CD4-positive, alpha-beta T cell treated with Interleukin-1 beta for 1 hour (primary cell): ENCODE results near the gene PIN4.
"Not testable (repeated sequence)": the region's sequence is repeated elsewhere in the genome, so short reads cannot be mapped to it uniquely, and the experiment has no call there.

Source experiments
- DNase-seq, 2 donors: peaks; one replicate each; pipeline ENCODE4 v3.0.0-alpha.2; 2020 to 2022

PIN4 gene

GRCh38 chrX:72181178-72182125, at the start of gene PIN4:
TSS of gene PIN4 (plus strand) at chrX:72181757. CDS start at chrX:72181786, 29 bp downstream.
- peak; percentile 89 to 92 for DNase-seq

DNA sequence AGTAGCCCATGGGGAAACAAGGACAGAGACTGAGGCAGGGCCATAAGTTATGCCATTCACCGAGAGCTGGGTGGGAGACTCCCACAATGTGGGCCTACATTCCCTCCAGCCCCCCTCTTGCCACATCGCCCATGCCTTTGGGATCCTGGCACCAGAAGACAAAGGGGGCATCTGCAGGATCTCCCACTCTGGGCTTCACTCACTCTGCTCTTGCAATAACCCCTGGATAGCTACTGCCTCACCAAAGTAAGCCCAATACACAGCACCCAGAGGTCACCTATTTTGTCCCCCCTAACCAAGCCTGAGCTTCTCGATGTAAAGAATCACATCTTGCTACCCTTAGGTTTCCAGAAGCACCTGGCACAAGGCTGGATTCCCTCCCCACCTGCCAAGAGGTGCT, 49.1 kb upstream of the PIN4 start:
- DNase-seq = no peak

- no peak for DNase-seq
Measured at GRCh38 chrX:72133851-72134546, 47.6 kb upstream of the PIN4 start.

GRCh38 chrX:72137846-72138495, 43.6 kb upstream of the PIN4 start:
- no peak for DNase-seq

DNA sequence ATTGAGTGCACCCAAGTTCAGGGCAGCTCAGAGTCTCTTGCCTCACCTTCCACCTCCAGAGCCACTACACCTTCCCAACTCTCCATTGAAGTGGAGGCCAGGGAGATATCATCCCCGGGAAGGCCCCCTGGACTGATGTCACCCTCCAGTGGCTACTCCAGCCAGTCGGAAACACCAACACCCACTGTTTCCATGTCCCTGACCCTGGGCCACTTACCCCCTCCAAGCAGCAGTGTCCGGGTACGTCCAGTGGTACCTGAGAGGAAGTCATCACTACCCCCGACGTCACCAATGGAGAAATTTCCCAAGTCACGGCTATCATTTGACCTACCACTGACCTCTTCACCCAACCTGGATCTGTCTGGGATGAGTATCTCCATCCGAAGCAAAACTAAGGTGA, 42.0 kb upstream of the PIN4 start:
- DNase-seq = no peak

DNA sequence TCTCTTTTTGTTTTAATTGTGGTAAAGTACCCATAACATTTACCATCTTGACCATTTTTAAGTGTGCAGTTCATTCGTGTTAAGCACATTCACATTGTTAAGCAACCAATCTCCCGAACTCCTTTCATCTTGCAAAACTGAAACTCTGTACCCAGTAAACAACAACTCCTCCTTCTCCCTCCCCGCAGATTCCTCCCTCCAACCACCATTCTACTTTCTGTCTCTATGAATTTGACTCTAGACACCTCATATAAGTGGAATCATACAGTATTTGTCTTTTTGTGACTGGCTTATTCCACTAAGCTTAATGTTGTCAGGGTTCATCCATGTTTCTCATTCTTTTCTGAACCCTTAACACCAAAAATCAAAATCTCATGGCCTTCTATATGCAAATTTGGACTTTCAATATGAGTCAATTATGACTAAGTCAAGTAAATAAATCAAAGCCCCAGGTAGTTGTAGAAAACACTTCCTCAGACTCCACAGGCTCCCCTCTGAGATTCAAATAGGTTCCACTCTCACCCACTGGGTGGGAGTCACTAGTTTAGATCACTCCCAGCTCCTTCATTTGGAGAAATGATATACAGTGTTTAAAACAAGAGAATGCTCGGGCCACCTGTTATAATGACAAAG, 40.1 kb upstream of the PIN4 start:
- DNase-seq = no peak

DNA sequence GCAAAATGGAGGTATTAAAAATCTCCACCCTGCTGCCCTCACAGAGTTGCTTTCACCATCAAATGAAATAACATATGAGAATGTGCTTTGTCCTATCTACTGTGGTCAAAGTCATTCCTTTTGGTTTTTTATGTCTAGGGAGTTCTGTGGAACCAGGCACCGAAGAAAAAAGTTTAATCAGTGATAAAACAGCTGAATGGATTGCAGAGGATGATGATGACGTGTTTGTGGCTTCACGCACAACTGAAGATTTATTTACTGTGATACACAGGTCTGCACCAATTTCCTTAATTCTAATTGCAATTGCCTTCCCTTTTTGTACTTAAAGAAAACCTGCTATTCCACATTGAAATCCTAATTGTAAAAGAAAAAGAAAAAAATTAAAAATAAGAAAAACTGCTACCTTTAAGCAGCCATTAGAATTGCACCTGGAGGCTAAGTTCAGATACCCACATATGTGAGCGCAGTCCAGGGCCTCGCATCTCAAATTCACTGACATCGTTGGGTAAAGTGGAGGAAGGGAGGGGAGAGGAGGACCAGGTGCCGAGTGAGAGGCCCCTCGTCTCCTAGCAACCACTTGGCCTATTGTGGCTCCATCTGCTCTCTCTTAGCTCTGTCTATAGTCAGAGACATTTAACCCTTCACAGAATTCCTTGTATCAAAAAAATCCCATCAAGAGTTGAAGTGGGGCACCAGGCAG, 39.3 kb upstream of the PIN4 start:
- no peak for DNase-seq

DNA sequence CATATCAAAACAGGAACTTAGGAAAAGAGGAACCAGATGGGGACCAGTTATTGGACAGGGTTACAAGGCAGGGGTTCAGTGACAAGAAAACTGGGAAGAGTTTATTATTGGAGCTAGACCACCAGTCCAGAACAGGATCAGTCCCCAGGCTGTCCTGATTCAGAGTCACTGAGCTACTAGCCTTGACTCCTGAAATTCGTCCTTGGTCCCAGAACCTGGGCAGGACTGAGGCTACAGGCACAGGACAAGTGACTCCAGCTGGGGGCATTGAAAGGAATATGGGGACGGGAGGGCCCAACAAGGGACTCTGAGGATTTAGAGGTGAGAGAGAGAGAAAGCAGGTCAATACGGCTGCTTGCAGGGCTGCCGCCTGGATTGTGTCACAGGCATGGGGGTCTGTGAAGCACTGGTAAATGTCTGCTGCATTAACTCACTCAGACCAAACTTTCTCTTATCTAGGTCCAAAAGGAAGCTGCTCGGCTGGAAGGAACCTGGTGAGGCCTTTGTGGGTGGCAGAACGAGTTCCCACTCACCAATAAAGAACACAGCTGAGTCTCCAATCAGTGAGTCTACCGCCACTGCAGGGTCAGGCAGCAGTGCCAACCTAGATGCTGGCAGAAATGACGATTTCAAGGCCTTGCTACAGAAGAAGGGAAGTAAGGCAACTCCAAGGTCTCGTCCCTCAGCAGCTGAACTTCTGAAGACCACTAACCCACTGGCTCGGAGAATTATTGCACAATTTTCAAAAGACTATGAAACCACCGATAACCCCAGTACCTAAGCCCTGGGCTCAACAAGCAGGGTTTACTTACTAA, 38.6 kb upstream of the PIN4 start:
- no peak for DNase-seq

DNA sequence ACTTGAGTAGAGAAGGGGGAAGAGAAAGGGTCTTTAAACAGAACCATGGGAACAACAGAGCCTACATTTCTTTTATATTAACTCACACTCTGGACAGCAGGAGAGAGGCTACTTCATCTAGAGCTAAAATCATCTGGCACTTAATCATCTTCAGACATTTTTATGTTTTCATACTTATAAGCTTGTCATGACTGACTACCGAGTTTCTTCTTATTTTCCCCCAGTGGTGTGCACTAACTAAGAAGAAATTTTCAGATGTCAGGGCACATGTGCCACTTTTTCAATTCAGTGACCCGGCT, 38.0 kb upstream of the PIN4 start:
- DNase-seq = no peak

GRCh38 chrX:72145181-72145580, 36.4 kb upstream of the PIN4 start:
- DNase-seq = no peak

GRCh38 chrX:72146527-72146926, 35.0 kb upstream of the PIN4 start:
- no peak for DNase-seq

- no peak for DNase-seq
Measured at GRCh38 chrX:72158773-72159172, 22.8 kb upstream of the PIN4 start.

DNA sequence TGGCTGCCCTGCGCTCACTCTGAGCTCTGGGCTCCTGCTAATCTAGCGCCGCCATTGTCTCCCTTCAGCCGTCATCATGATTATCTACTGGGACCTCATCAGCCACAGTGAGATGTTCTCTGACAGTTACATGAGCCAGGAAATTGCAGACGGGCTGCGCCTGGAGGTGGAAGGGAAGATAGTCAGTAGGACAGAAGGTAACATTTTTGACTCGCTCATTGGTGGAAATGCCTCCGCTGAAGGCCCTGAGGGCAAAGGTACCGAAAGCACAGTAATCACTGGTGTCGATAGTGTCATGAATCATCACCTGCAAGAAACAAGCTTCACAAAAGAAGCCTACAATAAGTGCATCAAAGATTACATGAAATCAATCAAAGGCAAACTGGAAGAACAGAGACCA, 21.8 kb upstream of the PIN4 start:
- no peak for DNase-seq

GRCh38 chrX:72165551-72165950, 16.0 kb upstream of the PIN4 start:
- DNase-seq = no peak

GRCh38 chrX:72169008-72169728, 12.4 kb upstream of the PIN4 start:
- DNase-seq = peak; percentile 53 to 79

DNA sequence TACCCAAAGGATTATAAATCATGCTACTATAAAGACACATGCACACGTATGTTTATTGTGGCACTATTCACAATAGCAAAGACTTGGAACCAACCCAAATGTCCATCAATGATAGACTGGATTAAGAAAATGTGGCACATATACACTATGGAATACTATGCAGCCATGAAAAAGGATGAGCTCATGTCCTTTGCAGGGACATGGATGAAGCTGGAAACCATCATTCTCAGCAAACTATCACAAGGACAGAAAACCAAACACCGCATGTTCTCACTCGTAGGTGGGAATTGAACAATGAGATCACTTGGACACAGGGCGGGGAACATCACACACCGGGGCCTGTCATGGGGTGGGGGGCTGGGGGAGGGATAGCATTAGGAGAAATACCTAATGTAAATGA, 5.3 kb upstream of the PIN4 start:
- DNase-seq = not testable (repeated sequence)

DNA sequence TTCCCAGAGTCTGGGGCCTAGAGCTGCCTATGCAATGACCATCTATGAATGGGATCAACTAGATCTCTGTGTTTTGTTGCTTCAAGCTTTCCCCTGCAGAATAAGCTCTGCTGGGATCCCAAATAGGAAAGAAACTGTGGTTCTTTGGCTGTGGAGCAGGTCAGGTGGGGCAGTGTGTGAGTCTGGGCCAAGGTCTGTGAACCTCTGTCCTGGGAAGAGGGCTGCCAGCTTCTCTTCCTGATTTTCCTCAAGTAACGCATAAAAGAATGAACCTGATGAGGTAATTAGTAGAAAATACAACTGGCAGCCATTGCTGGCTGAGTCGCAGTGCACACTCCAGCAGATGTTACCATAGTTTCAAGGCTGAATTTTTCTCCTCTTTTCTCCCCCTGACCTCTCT, 4.6 kb upstream of the PIN4 start:
- no peak for DNase-seq

GRCh38 chrX:72180539-72180938, 1.0 kb upstream of the PIN4 start:
- no peak for DNase-seq

GRCh38 chrX:72182924-72183323, 1.4 kb downstream of the PIN4 start:
- no peak for DNase-seq

DNA sequence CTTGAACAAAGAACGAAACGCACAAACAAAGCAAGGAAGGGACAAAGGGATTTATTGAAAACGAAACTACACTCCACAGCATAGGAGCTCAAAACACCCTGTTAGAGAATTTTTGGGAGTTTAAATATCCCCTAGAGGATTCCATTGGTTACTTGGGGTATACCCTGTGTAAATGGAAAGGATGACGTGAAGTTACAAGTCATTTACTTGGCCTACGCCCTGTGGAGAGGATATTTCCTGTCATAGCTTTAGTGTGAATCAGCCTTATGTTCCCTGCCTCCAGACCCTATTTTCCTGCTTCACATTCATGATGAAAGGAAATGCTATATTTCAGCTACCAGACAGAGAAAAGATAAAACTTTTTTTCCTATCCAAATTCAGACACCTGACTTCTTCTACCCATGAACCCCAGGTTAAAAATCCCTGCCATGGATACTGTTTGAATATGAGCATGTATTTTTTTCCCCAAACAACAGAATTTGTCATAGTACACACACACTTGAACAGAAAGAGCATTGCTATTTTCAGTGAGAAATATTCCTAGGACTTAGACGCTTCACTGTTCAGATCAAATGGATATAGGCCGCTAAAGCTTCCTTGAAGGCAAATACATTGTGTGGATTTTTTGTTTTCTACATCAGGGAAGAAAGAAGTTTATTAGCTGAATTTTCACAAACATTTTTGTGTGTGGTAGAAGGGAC, 20.4 kb downstream of the PIN4 start:
- no peak for DNase-seq
